HepG2 (cell line): Measurements from ENCODE around the gene OMA1.

Experiments used
- NFIB ChIP-seq: sonication (generic); formaldehyde crosslinking; IDR thresholded peaks from 2 replicates; pipeline ENCODE4 v1.9.0; 2021; ENCODE audit warnings: missing genetic modification reagents, mild to moderate bottlenecking, borderline replicate concordance
- ZNF44 ChIP-seq: sonication (generic); formaldehyde crosslinking; IDR thresholded peaks from 2 replicates; pipeline ENCODE4 v1.5.1; 2020; ENCODE audit warnings: mild to moderate bottlenecking, missing genetic modification reagents

DNA sequence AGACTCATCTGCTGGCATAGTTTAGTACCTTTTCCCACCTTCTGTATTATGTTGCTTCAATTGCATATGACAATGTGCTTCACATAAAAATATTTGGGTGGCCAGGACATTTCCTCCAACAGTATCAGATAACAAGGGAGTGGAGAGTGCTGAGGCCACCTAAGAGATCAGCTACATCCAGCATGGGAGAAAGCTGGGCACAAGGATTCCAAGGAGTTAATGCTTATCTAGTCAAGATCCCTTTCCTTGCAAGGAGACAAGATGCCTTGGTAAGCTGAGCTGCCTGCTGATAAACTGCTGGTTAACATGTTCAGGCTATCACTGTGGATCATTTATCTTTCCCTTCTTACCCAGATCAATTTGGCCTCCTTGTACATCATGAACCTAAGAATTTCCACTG lies 25.1 kb upstream of the OMA1 start:
- no peak for TF ChIP-seq NFIB (CRISPR knock-in tag)
- TF ChIP-seq ZNF44: no peak
